ENCODE results near the gene LITAF. TPM values are rescaled to one million over a fixed set of nuclear protein-coding genes. Genes with fewer than 3 reads are reported as not detected.
"Not testable (repeated sequence)": the region's sequence is repeated elsewhere in the genome, so short reads cannot be mapped to it uniquely, and the experiment has no call there.

Gene LITAF
- total and polyA plus RNA-seq, 2 of the 4 experiments (the other 2 are of a cell fraction), result 113 to 206 TPM

GRCh38 chr16:11604296-11604695 lies 17.6 kb upstream of the LITAF start:
- H3K14ac ChIP-seq (replicated peaks; ENCODE audit: low read depth, low read length); H2AK9ac ChIP-seq (replicated peaks; ENCODE audit: low read depth, low read length, poor library complexity); H3K9ac ChIP-seq (ENCODE audit: low read depth, low read length); H2AK5ac ChIP-seq (ENCODE audit: low read depth, low read length); H3K23ac ChIP-seq (ENCODE audit: low read depth, low read length); H2BK15ac ChIP-seq (ENCODE audit: low read depth, low read length); POLR2A ChIA-PET (ENCODE audit: unreplicated experiment); H3K4me2 ChIP-seq (ENCODE audit: low read depth, low read length); H4K20me1 ChIP-seq (ENCODE audit: insufficient read depth, low read length); H3K18ac ChIP-seq (ENCODE audit: low read depth, low read length); in situ Hi-C loops (cut with MboI; ENCODE audit: low sequenced_read_pairs); H2BK5ac ChIP-seq (ENCODE audit: low read depth, low read length, poor library complexity, severe bottlenecking); H3K79me1 ChIP-seq (ENCODE audit: low read depth in 1 of 2, low read length in 2 of 2); H4K91ac ChIP-seq (ENCODE audit: insufficient read depth, low read depth, low read length); DNase-seq; dilution Hi-C loops (cut with HindIII; ENCODE audit: low sequenced_read_pairs, unreplicated experiment); H3K9me3 ChIP-seq (ENCODE audit: control insufficient read depth, insufficient read depth, low read length); H2AFZ ChIP-seq (replicated peaks; ENCODE audit: low read length, poor library complexity); H2BK20ac ChIP-seq (ENCODE audit: low read depth, low read length); H3K4ac ChIP-seq (ENCODE audit: low read depth, low read length); H3K9me1 ChIP-seq (ENCODE audit: insufficient read depth, low read length); BruUV-seq (replicated peaks); CTCF ChIA-PET; H3K36me3 ChIP-seq (ENCODE audit: control insufficient read depth, insufficient read depth, low read length); H3K27ac ChIP-seq (ENCODE audit: insufficient read depth, low read length); intact Hi-C loops (cut with micrococcal nuclease); H3K27me3 ChIP-seq (ENCODE audit: control insufficient read depth, insufficient read depth, low read length); H3K56ac ChIP-seq (ENCODE audit: extremely low read depth, insufficient read depth, low read length); ATAC-seq (ENCODE audit: low read depth); H3K4me3 ChIP-seq (ENCODE audit: insufficient read depth, low read depth, low read length); H4K5ac ChIP-seq (ENCODE audit: low read depth, low read length): not testable (repeated sequence)
- H3K4me1 ChIP-seq (ENCODE audit: control insufficient read depth, insufficient read depth, low read length), result peaks cover 12% of the 10 kb centered on the region
- no CpG with 5 or more reads among the region's 4 CpGs for WGBS, 2 experiments (ENCODE audit: extremely low coverage in 2 of 2, insufficient read length in 1 of 2)
- H4K8ac ChIP-seq (ENCODE audit: low read depth in 2 of 2, low read length in 2 of 2), result peak overlapping the region in 1 of 2 experiments; percentile 58; a peak in 2 of 4 replicates
- peak overlapping the region; percentile 81; the same call in 1 of the 2 replicates for H2BK120ac ChIP-seq (ENCODE audit: low read depth, low read length)
